GM19043 (cell line): ENCODE data around the gene TP73.

Experiments used
- ATAC-seq: cut with Tn5 transposase; IDR thresholded peaks from one replicate; pipeline ENCODE4 v1.9.1; 2021; ENCODE audit warnings: low read depth; ENCODE audit not compliant: unreplicated experiment

Gene TP73

GRCh38 chr1:3670823-3671265 is 18.5 kb downstream of the TP73 start:
- ATAC-seq, result no peak

- no peak for ATAC-seq
Measured at GRCh38 chr1:3671371-3672180, 19.3 kb downstream of the TP73 start.

GRCh38 chr1:3672231-3672970 is 20.1 kb downstream of the TP73 start:
- no peak for ATAC-seq

GRCh38 chr1:3672971-3673361 is 20.6 kb downstream of the TP73 start:
- ATAC-seq, result no peak

- ATAC-seq, result no peak
Measured at GRCh38 chr1:3673381-3674099, 21.2 kb downstream of the TP73 start.

GRCh38 chr1:3674100-3675094 is 22.1 kb downstream of the TP73 start:
- no peak for ATAC-seq

GRCh38 chr1:3675436-3675835 is 23.1 kb downstream of the TP73 start:
- no peak for ATAC-seq

- ATAC-seq, result peak; percentile 65
Measured at GRCh38 chr1:3676581-3677470, 24.5 kb downstream of the TP73 start.

GRCh38 chr1:3677484-3677883 is 25.2 kb downstream of the TP73 start:
- ATAC-seq, result peak; percentile 23

GRCh38 chr1:3678361-3679097 is 26.2 kb downstream of the TP73 start:
- no peak for ATAC-seq

GRCh38 chr1:3679098-3679555 is 26.8 kb downstream of the TP73 start:
- ATAC-seq, result no peak

- ATAC-seq, result no peak
Measured at GRCh38 chr1:3679799-3680453, 27.6 kb downstream of the TP73 start.

GRCh38 chr1:3680488-3681230 is 28.3 kb downstream of the TP73 start:
- no peak for ATAC-seq

GRCh38 chr1:3681231-3681897 is 29.0 kb downstream of the TP73 start:
- no peak for ATAC-seq

- ATAC-seq, result no peak
Measured at GRCh38 chr1:3681898-3682806, 29.8 kb downstream of the TP73 start.

- no peak for ATAC-seq
Measured at GRCh38 chr1:3683197-3683596, 30.9 kb downstream of the TP73 start.
